HS-5 (cell line): ENCODE measurements around the gene HDDC3.
"Not testable (repeated sequence)": the region's sequence is repeated elsewhere in the genome, so short reads cannot be mapped to it uniquely, and the experiment has no call there.

Experiments used
- DNase-seq: peaks from one replicate; pipeline ENCODE4 v3.0.0-alpha.2; 2012; ENCODE audit warnings: low read depth

Gene HDDC3

GRCh38 chr15:90909976-90910375 is 22.4 kb downstream of the HDDC3 start:
- no peak for DNase-seq

GRCh38 chr15:90909449-90909848 is 22.9 kb downstream of the HDDC3 start:
- DNase-seq = not testable (repeated sequence)

GRCh38 chr15:90907838-90908507 is 24.4 kb downstream of the HDDC3 start:
- no peak for DNase-seq

GRCh38 chr15:90907051-90907660 is 25.2 kb downstream of the HDDC3 start:
- DNase-seq = no peak

- DNase-seq = no peak
These were observed 26.0 kb downstream of the HDDC3 start for GRCh38 chr15:90906181-90906849.

- DNase-seq = no peak
These were observed 26.8 kb downstream of the HDDC3 start for GRCh38 chr15:90905306-90906180.

- DNase-seq = no peak
These were observed 27.6 kb downstream of the HDDC3 start for GRCh38 chr15:90904746-90905145.

GRCh38 chr15:90903733-90904536 is 28.4 kb downstream of the HDDC3 start:
- no peak for DNase-seq

GRCh38 chr15:90902840-90903732 is 29.3 kb downstream of the HDDC3 start, which contains the start of gene MAN2A2:
Gene MAN2A2 (plus strand): TSS chr15:90903302. CDS start chr15:90904208, 906 bp downstream.
- DNase-seq = no peak

GRCh38 chr15:90902040-90902839 is 30.1 kb downstream of the HDDC3 start:
- DNase-seq = peak; percentile 37

GRCh38 chr15:90901175-90902039 is 30.9 kb downstream of the HDDC3 start:
- no peak for DNase-seq

- DNase-seq = not testable (repeated sequence)
These were observed 35.2 kb downstream of the HDDC3 start for GRCh38 chr15:90897131-90897655.

GRCh38 chr15:90895571-90896117 is 36.7 kb downstream of the HDDC3 start:
- DNase-seq = no peak

- no peak for DNase-seq
These were observed 38.9 kb downstream of the HDDC3 start for GRCh38 chr15:90893175-90894090.

- no peak for DNase-seq
These were observed 39.7 kb downstream of the HDDC3 start for GRCh38 chr15:90892498-90893174.

- no peak for DNase-seq
These were observed 40.3 kb downstream of the HDDC3 start for GRCh38 chr15:90892023-90892422.
